Immature natural killer cell (primary cell): ENCODE data around the gene CRLF1. TPM values are rescaled to one million over a fixed set of nuclear protein-coding genes. Genes with fewer than 3 reads are reported as not detected.

Source experiments
- DNase-seq, 3 donors: peaks; one replicate each; pipeline ENCODE4 v3.0.0; 2022; ENCODE audit warnings: mixed read lengths in 1 of 3
- H3K27ac Mint-ChIP-seq, 6 donors: one replicate each; pipeline ENCODE4 v1.8.0; 2020; ENCODE audit warnings: mixed read lengths in 6 of 6, mild to moderate bottlenecking in 5 of 6, inconsistent platforms in 4 of 6, moderate library complexity in 3 of 6
- H3K27me3 Mint-ChIP-seq, 3 donors: one replicate each; pipeline ENCODE4 v1.8.0; 2020 to 2021; ENCODE audit warnings: low read depth in 3 of 3, mild to moderate bottlenecking in 3 of 3, mixed read lengths in 3 of 3, moderate library complexity in 3 of 3, inconsistent platforms in 1 of 3
- H3K36me3 Mint-ChIP-seq, 3 donors: one replicate each; pipeline ENCODE4 v1.8.0; 2020; ENCODE audit warnings: mixed read lengths in 3 of 3, inconsistent platforms in 2 of 3, mild to moderate bottlenecking in 2 of 3
- H3K4me1 Mint-ChIP-seq, 2 donors: one replicate each; pipeline ENCODE4 v1.8.0; 2020; ENCODE audit warnings: inconsistent platforms in 2 of 2, mild to moderate bottlenecking in 2 of 2, mixed read lengths in 2 of 2, moderate library complexity in 1 of 2
- H3K4me3 Mint-ChIP-seq, 5 donors: one replicate each; pipeline ENCODE4 v1.8.0; 2020; ENCODE audit warnings: mild to moderate bottlenecking in 5 of 5, mixed read lengths in 5 of 5, inconsistent platforms in 3 of 5, moderate library complexity in 3 of 5
- H3K9me3 Mint-ChIP-seq, 6 donors: one replicate each; pipeline ENCODE4 v1.8.0; 2020; ENCODE audit warnings: mild to moderate bottlenecking in 6 of 6, mixed read lengths in 6 of 6, inconsistent platforms in 4 of 6, moderate library complexity in 3 of 6
- polyA plus RNA-seq, 3 donors: library from polyadenylated mRNA; unstranded; fragments of 300-500 nt; fragmentation: Illumina TruSeq; gene quantifications; one replicate each; pipeline ENCODE4 v1.2.3, GENCODE V29; 2021

Gene CRLF1
- polyA plus RNA-seq, 3 donors from 2014 or later = 0.89 to 1.2 TPM; not detected in 1

DNA sequence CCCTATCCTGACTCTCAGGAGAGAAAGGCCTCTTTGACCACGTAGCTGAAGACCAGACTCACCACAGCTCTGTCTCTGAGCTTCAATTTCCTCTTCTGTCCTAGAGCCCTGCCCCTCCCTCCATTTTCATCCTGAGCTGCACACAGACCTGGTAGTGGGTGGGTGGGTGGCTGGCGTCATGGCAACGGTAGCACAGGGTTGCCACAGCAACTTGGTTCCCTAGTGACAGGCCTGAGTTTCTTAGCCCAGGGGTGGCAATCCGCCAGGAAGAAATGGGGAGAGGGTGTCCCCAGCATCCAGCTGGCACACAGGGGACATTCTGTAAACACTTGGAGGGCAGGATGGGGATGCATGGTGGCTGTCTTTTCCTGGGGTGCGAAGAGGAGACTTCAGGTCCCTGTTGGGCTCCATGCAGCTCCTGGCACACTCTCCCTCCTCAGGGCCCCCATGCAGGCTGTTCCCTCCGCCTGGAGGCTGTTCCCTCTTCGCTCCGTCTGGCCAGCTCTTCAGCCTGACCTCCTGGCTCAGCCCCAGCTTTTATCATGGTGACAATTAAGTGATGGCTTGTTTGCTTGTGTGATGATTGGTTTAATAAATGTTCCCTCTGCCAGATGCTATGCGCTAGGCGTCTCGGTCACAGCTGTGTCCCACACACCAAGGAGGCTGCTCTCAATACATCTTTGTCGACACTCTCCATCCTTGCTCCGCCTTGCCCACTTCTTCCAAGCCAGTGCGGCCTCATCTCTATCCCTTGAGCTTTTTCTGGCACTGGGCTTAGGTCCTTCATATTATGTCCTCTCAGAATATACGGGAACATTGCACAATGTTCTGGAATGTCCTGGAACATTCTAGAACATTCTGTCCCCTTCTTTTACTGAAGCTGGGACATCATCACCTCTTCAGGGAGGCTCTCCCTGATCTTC lies 22.8 kb upstream of the CRLF1 start:
- Mint-ChIP-seq H3K27me3 (peaks cover 2 to 9% (median 6%) of the 10 kb centered on the region in 3 donors), H3K27ac (no peak overlapping the region), H3K4me1 (no peaks in the 10 kb centered on the region), H3K36me3 (no peaks in the 10 kb centered on the region), H3K9me3 (no peaks in the 10 kb centered on the region), H3K4me3 (no peak overlapping the region)
- DNase-seq = no peak

- Mint-ChIP-seq H3K4me3 (no peak overlapping the region), H3K36me3 (no peaks in the 10 kb centered on the region), H3K27ac (no peak overlapping the region), H3K9me3 (no peaks in the 10 kb centered on the region), H3K27me3 (peaks cover 2 to 8% (median 6%) of the 10 kb centered on the region in 3 donors), H3K4me1 (no peaks in the 10 kb centered on the region)
- DNase-seq = no peak
These were observed 20.3 kb upstream of the CRLF1 start for GRCh38 chr19:18626906-18627305.

GRCh38 chr19:18620902-18621301 lies 14.3 kb upstream of the CRLF1 start:
- DNase-seq = no peak
- Mint-ChIP-seq H3K9me3 (no peaks in the 10 kb centered on the region), H3K36me3 (no peaks in the 10 kb centered on the region), H3K4me1 (no peaks in the 10 kb centered on the region), H3K27ac (no peak overlapping the region), H3K4me3 (no peak overlapping the region), H3K27me3 (peaks cover 7 to 12% (median 12%) of the 10 kb centered on the region in 3 donors)

DNA sequence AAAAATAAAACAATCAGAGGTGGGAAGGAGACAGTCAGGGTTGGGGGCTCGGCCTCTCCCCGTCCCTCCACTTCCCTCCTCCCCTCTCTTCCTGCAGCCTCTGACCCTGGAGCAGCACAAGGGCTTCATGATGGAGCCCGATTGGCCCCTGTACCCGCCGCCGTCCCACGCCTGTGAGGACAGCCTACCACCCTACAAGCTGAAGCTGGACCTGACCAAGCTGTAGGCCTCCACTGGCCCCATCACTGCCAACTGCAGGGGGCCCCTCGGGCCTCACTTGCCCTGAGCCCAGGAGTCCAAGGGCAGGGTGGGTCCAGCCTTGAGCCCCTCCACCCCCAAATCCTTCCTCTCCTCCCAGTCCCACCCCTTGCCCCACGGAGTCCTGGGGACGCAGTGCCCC lies 13.7 kb upstream of the CRLF1 start:
- no peak overlapping the region for H3K27ac Mint-ChIP-seq
- H3K9me3 Mint-ChIP-seq = no peaks in the 10 kb centered on the region
- peaks cover 10 to 12% (median 10%) of the 10 kb centered on the region in 3 donors for H3K27me3 Mint-ChIP-seq
- H3K4me1 Mint-ChIP-seq = no peaks in the 10 kb centered on the region
- DNase-seq = no peak
- no peak overlapping the region for H3K4me3 Mint-ChIP-seq
- H3K36me3 Mint-ChIP-seq = no peaks in the 10 kb centered on the region

DNA sequence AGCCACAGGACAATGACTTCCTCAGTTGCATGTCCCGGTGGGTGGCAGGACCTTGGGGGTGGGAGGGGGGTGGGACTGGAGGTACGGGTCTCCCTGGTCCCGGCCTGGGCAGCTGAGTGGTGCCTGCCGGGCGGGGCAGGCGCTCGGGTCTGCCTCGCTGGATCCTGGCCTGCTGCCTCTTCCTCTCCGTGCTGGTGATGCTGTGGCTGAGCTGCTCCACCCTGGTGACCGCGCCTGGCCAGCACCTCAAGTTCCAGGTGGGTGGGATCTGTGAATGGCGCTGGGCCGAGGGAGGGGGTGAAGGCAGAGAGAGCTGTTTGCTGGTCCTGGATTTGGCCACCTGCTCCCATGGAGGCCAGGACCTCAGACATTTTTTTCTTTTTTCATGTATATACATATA lies 11.6 kb upstream of the CRLF1 start:
- Mint-ChIP-seq H3K27me3 (peaks cover 11 to 20% (median 18%) of the 10 kb centered on the region in 3 donors), H3K9me3 (no peaks in the 10 kb centered on the region), H3K36me3 (no peaks in the 10 kb centered on the region), H3K4me3 (no peak overlapping the region), H3K4me1 (peaks cover 0 to 2% of the 10 kb centered on the region in 2 donors), H3K27ac (no peak overlapping the region)
- DNase-seq = no peak

- peaks cover 11 to 23% (median 18%) of the 10 kb centered on the region in 3 donors for H3K27me3 Mint-ChIP-seq
- H3K4me3 Mint-ChIP-seq = no peak overlapping the region
- H3K9me3 Mint-ChIP-seq = no peaks in the 10 kb centered on the region
- no peaks in the 10 kb centered on the region for H3K36me3 Mint-ChIP-seq
- no peak for DNase-seq
- H3K27ac Mint-ChIP-seq = no peak overlapping the region
- H3K4me1 Mint-ChIP-seq = peaks cover 0 to 4% of the 10 kb centered on the region in 2 donors
These were observed 11.0 kb upstream of the CRLF1 start for GRCh38 chr19:18617562-18617961.

DNA sequence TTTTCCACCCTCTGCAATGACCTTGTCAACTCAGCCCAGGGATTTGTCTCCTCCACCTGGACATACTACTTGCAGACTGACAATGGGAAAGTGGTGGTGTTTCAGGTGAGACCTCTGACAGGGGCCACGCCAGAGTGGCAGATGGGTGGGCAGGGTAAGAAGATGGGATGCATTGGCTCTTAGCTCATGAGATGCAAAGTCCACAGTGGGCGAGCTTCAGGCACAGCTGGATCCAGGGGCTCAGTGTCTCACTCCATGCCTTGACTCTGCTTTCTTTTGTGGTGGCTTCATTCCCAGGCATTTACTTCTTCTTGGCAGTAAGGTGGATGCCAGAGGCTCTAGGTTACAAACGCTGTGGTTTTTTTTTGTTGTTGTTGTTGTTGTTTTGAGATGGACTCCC lies 9.4 kb upstream of the CRLF1 start:
- DNase-seq = no peak
- no peak overlapping the region for H3K27ac Mint-ChIP-seq
- H3K27me3 Mint-ChIP-seq = peaks cover 13 to 29% (median 20%) of the 10 kb centered on the region in 3 donors
- no peaks in the 10 kb centered on the region for H3K36me3 Mint-ChIP-seq
- H3K4me1 Mint-ChIP-seq = peaks cover 3 to 14% of the 10 kb centered on the region in 2 donors
- H3K4me3 Mint-ChIP-seq = no peak overlapping the region
- no peaks in the 10 kb centered on the region for H3K9me3 Mint-ChIP-seq

DNA sequence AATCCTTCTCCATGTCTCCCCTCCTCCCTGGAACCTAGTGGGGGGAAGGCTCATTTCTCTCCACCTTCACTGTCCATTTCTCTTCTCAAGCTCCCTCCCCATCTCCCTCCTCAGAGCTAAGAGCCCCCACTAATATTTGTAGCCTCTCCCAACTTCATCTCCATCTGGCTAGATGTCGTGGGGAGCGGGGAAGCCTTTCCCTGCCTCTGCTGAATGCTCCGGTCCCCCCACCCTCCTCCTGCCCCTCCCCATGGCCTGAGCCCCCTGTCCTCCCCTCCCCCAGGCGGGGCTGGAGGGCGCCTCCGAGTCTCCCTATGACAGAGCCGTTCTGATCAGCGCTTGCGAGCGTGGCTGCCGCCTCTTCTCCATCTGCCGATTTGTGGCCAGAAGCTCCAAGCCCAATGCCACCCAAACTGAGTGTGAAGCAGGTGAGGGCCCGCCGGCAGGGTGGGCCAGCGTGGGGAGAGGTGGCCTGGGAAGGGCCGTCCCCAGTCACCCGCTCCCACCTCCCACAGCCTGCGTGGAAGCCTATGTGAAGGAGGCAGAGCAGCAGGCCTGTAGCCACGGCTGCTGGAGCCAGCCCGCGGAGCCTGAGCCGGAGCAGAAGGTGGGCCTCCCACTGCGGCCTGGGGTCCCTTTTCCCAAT lies 7.1 kb upstream of the CRLF1 start:
- Mint-ChIP-seq H3K4me3 (peak overlapping the region in 3 of 5 donors; percentile 30 to 64 (median 58)), H3K27ac (peak overlapping the region in 1 of 6 donors; percentile 35)

GRCh38 chr19:18612772-18613588 lies 6.4 kb upstream of the CRLF1 start, which contains the start of gene TMEM59L:
Gene TMEM59L (plus strand): TSS chr19:18612870. CDS start chr19:18612959, 89 bp downstream.
- DNase-seq = peak; percentile 34 to 40 (median 39)
- Mint-ChIP-seq H3K27ac (peak within 1 kb of the TSS in 1 of 6 donors; percentile 35), H3K4me3 (peak within 1 kb of the TSS; percentile 40 to 77 (median 69)), H3K27me3 (peaks cover 21 to 41% (median 28%) of the 10 kb centered on the region in 3 donors), H3K36me3 (no peaks in the 10 kb centered on the region), H3K9me3 (no peaks in the 10 kb centered on the region), H3K4me1 (peaks cover 5 to 15% of the 10 kb centered on the region in 2 donors)

More for the DNA sequence above, 7.1 kb upstream of the CRLF1 start:
- Mint-ChIP-seq H3K9me3 (no peaks in the 10 kb centered on the region), H3K27me3 (peaks cover 20 to 39% (median 26%) of the 10 kb centered on the region in 3 donors), H3K36me3 (no peaks in the 10 kb centered on the region), H3K4me1 (peaks cover 5 to 15% of the 10 kb centered on the region in 2 donors)
- DNase-seq = no peak

DNA sequence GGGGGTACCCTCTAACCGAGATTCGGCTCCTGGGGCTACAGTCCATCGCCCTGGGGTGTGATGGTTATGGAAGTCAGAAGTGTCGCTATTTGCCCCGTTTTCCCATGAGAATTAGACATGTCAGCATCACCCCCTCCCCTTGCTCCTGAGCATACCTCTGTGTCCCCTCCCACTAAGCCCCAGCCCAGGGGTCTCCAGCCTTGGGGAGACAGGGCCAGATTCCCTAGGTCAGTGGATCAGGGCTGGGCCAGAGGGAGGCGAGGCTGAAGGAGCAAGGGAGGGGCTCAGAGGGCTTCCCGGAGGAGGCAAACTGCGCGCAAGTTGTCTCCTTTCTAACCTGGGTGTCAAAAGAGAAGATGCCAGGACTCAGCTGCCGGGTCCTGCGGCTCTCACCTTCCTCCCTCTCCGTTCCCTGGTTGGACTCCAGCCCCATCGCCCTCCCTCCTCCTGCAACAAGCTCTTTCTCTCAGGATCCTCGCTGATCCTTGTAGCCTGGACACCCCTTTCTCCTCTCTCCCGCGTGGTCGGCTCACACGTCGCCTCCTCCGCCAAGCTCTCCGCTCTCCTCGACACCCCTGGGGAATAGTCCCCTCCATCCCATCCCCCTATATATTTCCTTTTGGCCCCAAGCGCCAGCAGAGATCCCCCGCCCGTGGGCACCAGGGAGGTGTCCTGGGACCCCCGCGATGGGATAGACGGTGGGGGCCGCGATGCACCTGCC lies 5.6 kb upstream of the CRLF1 start:
- no peak for DNase-seq
- H3K36me3 Mint-ChIP-seq = no peaks in the 10 kb centered on the region
- H3K4me1 Mint-ChIP-seq = peaks cover 5 to 15% of the 10 kb centered on the region in 2 donors
- H3K4me3 Mint-ChIP-seq = peak overlapping the region; percentile 40 to 77 (median 69)
- peaks cover 17 to 43% (median 21%) of the 10 kb centered on the region in 3 donors for H3K27me3 Mint-ChIP-seq
- no peak overlapping the region for H3K27ac Mint-ChIP-seq
- no peaks in the 10 kb centered on the region for H3K9me3 Mint-ChIP-seq

- peaks cover 5 to 15% of the 10 kb centered on the region in 2 donors for H3K4me1 Mint-ChIP-seq
- no peaks in the 10 kb centered on the region for H3K9me3 Mint-ChIP-seq
- H3K27ac Mint-ChIP-seq = no peak overlapping the region
- no peaks in the 10 kb centered on the region for H3K36me3 Mint-ChIP-seq
- H3K27me3 Mint-ChIP-seq = peaks cover 17 to 41% (median 22%) of the 10 kb centered on the region in 3 donors
- H3K4me3 Mint-ChIP-seq = peak overlapping the region; percentile 25 to 73 (median 56)
- DNase-seq = no peak
These were observed 4.9 kb upstream of the CRLF1 start for GRCh38 chr19:18611327-18612050.

GRCh38 chr19:18610556-18611326 lies 4.1 kb upstream of the CRLF1 start:
- Mint-ChIP-seq H3K27me3 (peaks cover 17 to 34% (median 22%) of the 10 kb centered on the region in 3 donors), H3K36me3 (no peaks in the 10 kb centered on the region), H3K4me3 (peak overlapping the region in 3 of 5 donors; percentile 25 to 56 (median 35)), H3K9me3 (no peaks in the 10 kb centered on the region), H3K27ac (no peak overlapping the region), H3K4me1 (peaks cover 5 to 15% of the 10 kb centered on the region in 2 donors)
- no peak for DNase-seq
